IMR-90 (cell line): ENCODE data around the gene MMP3.

Experiments used
- FOS ChIP-seq: fragments of 150-350 bp; IDR thresholded peaks from 2 replicates; pipeline ENCODE4 v1.6.1; 2016; ENCODE audit warnings: low read depth, low read length
- MAZ ChIP-seq: IDR thresholded peaks from 2 replicates; pipeline ENCODE4 v1.6.1; 2012; ENCODE audit warnings: low read depth, mild to moderate bottlenecking, low read length, improper control_type of control experiment, moderate library complexity, borderline replicate concordance
- NFE2L2 ChIP-seq: fragments of 150-350 bp; IDR thresholded peaks from 2 replicates; pipeline ENCODE4 v1.6.1; 2016; ENCODE audit warnings: low read depth, mild to moderate bottlenecking, low read length
- POLR2A ChIP-seq: IDR thresholded peaks from 2 replicates; pipeline ENCODE4 v1.6.1; 2012; ENCODE audit warnings: mild to moderate bottlenecking, low read depth, low read length
- SMC3 ChIP-seq: fragments of 150-350 bp; IDR thresholded peaks from 2 replicates; pipeline ENCODE4 v1.6.1; 2016; ENCODE audit warnings: low read depth, mild to moderate bottlenecking, antibody characterized with exemption, low read length, moderate library complexity
- USF2 ChIP-seq: fragments of 150-350 bp; IDR thresholded peaks from 2 replicates; pipeline ENCODE4 v1.6.1; 2017; ENCODE audit warnings: mild to moderate bottlenecking, antibody characterized with exemption, low read length, low read depth
- TF ChIP-seq, protein P1 (sequence below): conservative IDR thresholded peaks from 2 replicates; pipeline ENCODE4 v1.5.1; 2012; ENCODE audit warnings: mild to moderate bottlenecking, low read depth, low read length, improper control_type of control experiment
- TF ChIP-seq, protein P2 (sequence below): fragments of 150-350 bp; IDR thresholded peaks from 2 replicates; pipeline ENCODE4 v1.6.1; 2016; ENCODE audit warnings: low read depth, mild to moderate bottlenecking, low read length, moderate library complexity, borderline replicate concordance

- TF ChIP-seq, protein P1, sequence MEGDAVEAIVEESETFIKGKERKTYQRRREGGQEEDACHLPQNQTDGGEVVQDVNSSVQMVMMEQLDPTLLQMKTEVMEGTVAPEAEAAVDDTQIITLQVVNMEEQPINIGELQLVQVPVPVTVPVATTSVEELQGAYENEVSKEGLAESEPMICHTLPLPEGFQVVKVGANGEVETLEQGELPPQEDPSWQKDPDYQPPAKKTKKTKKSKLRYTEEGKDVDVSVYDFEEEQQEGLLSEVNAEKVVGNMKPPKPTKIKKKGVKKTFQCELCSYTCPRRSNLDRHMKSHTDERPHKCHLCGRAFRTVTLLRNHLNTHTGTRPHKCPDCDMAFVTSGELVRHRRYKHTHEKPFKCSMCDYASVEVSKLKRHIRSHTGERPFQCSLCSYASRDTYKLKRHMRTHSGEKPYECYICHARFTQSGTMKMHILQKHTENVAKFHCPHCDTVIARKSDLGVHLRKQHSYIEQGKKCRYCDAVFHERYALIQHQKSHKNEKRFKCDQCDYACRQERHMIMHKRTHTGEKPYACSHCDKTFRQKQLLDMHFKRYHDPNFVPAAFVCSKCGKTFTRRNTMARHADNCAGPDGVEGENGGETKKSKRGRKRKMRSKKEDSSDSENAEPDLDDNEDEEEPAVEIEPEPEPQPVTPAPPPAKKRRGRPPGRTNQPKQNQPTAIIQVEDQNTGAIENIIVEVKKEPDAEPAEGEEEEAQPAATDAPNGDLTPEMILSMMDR = peak; percentile 33; the same call in 1 of the 2 replicates
- TF ChIP-seq MAZ (no peak), USF2 (no peak), FOS (no peak), POLR2A (no peak), NFE2L2 (no peak), SMC3 (no peak)
- TF ChIP-seq, protein P2, sequence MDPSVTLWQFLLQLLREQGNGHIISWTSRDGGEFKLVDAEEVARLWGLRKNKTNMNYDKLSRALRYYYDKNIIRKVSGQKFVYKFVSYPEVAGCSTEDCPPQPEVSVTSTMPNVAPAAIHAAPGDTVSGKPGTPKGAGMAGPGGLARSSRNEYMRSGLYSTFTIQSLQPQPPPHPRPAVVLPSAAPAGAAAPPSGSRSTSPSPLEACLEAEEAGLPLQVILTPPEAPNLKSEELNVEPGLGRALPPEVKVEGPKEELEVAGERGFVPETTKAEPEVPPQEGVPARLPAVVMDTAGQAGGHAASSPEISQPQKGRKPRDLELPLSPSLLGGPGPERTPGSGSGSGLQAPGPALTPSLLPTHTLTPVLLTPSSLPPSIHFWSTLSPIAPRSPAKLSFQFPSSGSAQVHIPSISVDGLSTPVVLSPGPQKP = no peak
These were observed 35.5 kb downstream of the MMP3 start for GRCh38 chr11:102807921-102808320.
